T follicular helper cell (primary cell): ENCODE data around the gene FAM98C.

Experiments used
- DNase-seq: peaks from one replicate; pipeline ENCODE4 v3.0.0-alpha.2; 2020; ENCODE audit warnings: low read depth

Gene FAM98C

DNA sequence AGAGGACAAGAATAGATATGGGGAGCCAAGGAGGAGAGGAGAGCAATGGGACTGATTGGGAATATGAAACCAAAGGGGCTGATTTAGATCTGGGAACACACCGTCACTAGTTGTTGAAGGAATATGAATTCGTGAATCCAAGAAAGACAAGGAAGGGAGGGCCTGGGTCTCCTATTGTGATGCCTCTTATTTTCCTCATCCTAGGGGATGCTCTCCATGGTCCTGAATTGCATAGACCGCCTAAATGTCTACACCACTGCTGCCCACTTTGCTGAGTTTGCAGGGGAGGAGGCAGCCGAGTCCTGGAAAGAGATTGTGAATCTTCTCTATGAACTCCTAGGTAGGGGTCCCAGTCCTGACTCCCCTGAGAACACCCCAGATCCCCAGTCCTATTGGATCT is 52.1 kb downstream of the FAM98C start:
- no peak for DNase-seq

DNA sequence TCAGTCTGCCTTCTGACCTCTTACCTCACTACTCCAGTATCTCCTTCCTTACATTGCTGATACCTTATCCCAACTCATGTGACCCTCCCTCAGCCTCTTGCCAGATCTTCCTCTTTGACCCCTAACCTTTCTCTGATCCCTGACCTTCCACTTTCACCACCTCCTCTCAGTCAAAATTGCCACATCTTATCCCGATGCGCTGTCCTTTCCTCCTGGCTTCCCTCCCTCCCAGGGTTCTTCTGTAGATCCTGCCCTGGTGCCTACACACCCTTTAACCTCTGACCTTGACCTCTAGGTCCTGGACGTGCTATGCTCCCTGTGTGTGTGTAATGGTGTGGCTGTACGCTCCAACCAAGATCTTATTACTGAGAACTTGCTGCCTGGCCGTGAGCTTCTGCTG is 54.3 kb downstream of the FAM98C start:
- no peak for DNase-seq

DNA sequence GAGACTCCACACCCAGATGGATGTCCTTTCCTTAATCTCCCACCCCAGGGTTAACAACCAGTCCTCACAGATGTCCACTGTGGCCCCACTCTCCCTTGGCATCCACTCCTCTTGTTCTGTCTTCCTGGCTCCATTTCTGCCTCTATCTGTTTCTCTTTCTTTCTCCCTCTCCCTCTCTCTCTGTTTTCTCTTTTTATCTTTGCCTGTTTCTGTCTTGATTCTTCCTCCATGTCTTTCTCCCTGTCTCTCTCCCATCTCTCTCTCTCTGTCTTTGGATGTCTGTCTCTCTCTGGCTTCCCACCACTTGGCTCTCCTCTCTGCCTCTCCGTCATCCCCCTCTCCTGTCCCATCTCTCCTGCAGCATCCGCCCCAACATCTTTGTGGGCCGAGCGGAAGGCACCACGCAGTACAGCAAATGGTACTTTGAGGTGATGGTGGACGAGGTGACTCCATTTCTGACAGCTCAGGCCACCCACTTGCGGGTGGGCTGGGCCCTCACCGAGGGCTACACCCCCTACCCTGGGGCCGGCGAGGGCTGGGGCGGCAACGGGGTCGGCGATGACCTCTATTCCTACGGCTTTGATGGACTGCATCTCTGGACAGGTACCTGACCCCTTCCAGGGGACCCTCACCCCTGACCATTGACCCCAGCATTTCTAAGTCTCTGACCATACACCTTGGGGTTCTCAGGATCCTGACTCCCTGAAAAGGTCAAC is 55.0 kb downstream of the FAM98C start:
- DNase-seq, result no peak
